H9 (cell line): ENCODE measurements around the gene SREBF1. TPM values are rescaled to one million over a fixed set of nuclear protein-coding genes. Genes with fewer than 3 reads are reported as not detected.

Experiments used
- DNase-seq: peaks from one replicate; pipeline ENCODE4 v3.0.0-alpha.2; 2017
- H2AFZ ChIP-seq: one replicate; pipeline ENCODE4 v1.6.1; 2013; ENCODE audit warnings: mild to moderate bottlenecking, low read length, control low read depth, moderate library complexity
- H2AK5ac ChIP-seq: 2 replicates; pipeline ENCODE4 v1.6.1; 2013; ENCODE audit warnings: low read length, control low read depth, mixed read lengths; ENCODE audit not compliant: insufficient read length
- H2BK120ac ChIP-seq: one replicate; pipeline ENCODE4 v1.6.1; 2013; ENCODE audit warnings: low read depth, mild to moderate bottlenecking, low read length, control low read depth, inconsistent platforms; ENCODE audit not compliant: poor library complexity, severe bottlenecking
- H2BK12ac ChIP-seq: 2 replicates; pipeline ENCODE4 v1.6.1; 2013; ENCODE audit warnings: low read length, control low read depth, mixed read lengths, low read depth; ENCODE audit not compliant: insufficient read length
- H2BK15ac ChIP-seq: 2 replicates; pipeline ENCODE4 v1.6.1; 2013; ENCODE audit warnings: low read depth, low read length, control low read depth
- H2BK20ac ChIP-seq: one replicate; pipeline ENCODE4 v1.6.1; 2013; ENCODE audit warnings: low read depth, mild to moderate bottlenecking, low read length, control low read depth, inconsistent platforms; ENCODE audit not compliant: poor library complexity, severe bottlenecking
- H2BK5ac ChIP-seq: 2 replicates; pipeline ENCODE4 v1.6.1; 2013; ENCODE audit warnings: low read length, control low read depth, mixed read lengths; ENCODE audit not compliant: insufficient read length
- H3K14ac ChIP-seq: 2 replicates; pipeline ENCODE4 v1.6.1; 2013; ENCODE audit warnings: low read length, control low read depth; ENCODE audit not compliant: insufficient read depth
- H3K18ac ChIP-seq: 2 replicates; pipeline ENCODE4 v1.6.1; 2013; ENCODE audit warnings: low read depth, mild to moderate bottlenecking, mixed read lengths, low read length, control low read depth; ENCODE audit not compliant: insufficient read length
- H3K23ac ChIP-seq: 2 replicates; pipeline ENCODE4 v1.6.1; 2013; ENCODE audit warnings: low read length, control low read depth, mixed read lengths, low read depth; ENCODE audit not compliant: insufficient read length
- H3K23me2 ChIP-seq: 2 replicates; pipeline ENCODE4 v1.6.1; 2013; ENCODE audit warnings: low read depth, mild to moderate bottlenecking, mixed read lengths, low read length, control low read depth; ENCODE audit not compliant: insufficient read length, poor library complexity, severe bottlenecking
- H3K27ac ChIP-seq: 2 replicates; pipeline ENCODE4 v1.5.1; 2013; ENCODE audit warnings: low read length, control low read depth, mixed read lengths, low read depth; ENCODE audit not compliant: insufficient read length
- H3K27me3 ChIP-seq: 2 replicates; pipeline ENCODE4 v1.6.1; 2013; ENCODE audit warnings: low read length, control low read depth, inconsistent platforms; ENCODE audit not compliant: insufficient read depth
- H3K4ac ChIP-seq: 2 replicates; pipeline ENCODE4 v1.6.1; 2013; ENCODE audit warnings: low read depth, mild to moderate bottlenecking, control low read depth, inconsistent platforms, low read length, moderate library complexity
- H3K4me1 ChIP-seq: 2 replicates; pipeline ENCODE4 v1.6.1; 2013; ENCODE audit warnings: low read length, control low read depth, inconsistent platforms; ENCODE audit not compliant: insufficient read depth
- H3K4me2 ChIP-seq: 2 replicates; pipeline ENCODE4 v1.6.1; 2013; ENCODE audit warnings: low read length, control low read depth, mixed read lengths; ENCODE audit not compliant: insufficient read length, insufficient read depth
- H3K56ac ChIP-seq: 2 replicates; pipeline ENCODE4 v1.6.1; 2013; ENCODE audit warnings: low read depth, mild to moderate bottlenecking, mixed read lengths, low read length, control low read depth; ENCODE audit not compliant: insufficient read length
- H3K79me1 ChIP-seq: 2 replicates; pipeline ENCODE4 v1.6.1; 2013; ENCODE audit warnings: low read depth, mild to moderate bottlenecking, moderate library complexity, low read length, control low read depth, inconsistent platforms; ENCODE audit not compliant: insufficient read depth, poor library complexity, severe bottlenecking
- H3K79me2 ChIP-seq: 2 replicates; pipeline ENCODE4 v1.6.1; 2013; ENCODE audit warnings: low read length, control low read depth, inconsistent platforms; ENCODE audit not compliant: insufficient read depth
- H3K9ac ChIP-seq: 2 replicates; pipeline ENCODE4 v1.6.1; 2013; ENCODE audit warnings: low read length, control low read depth, mixed read lengths; ENCODE audit not compliant: insufficient read length; ENCODE audit errors: extremely low read depth
- H3K9me3 ChIP-seq: one replicate; pipeline ENCODE4 v1.6.1; 2013; ENCODE audit warnings: low read depth, low read length, inconsistent platforms; ENCODE audit not compliant: control insufficient read depth
- H3T11ph ChIP-seq: one replicate; pipeline ENCODE4 v1.6.1; 2013; ENCODE audit warnings: mild to moderate bottlenecking, low read length, control low read depth, inconsistent platforms
- H4K20me1 ChIP-seq: one replicate; pipeline ENCODE4 v1.6.1; 2013; ENCODE audit not compliant: control insufficient read depth, insufficient read length, insufficient read depth
- H4K5ac ChIP-seq: 2 replicates; pipeline ENCODE4 v1.6.1; 2013; ENCODE audit warnings: low read depth, mild to moderate bottlenecking, mixed read lengths, low read length, control low read depth; ENCODE audit not compliant: insufficient read length
- H4K8ac ChIP-seq: replicated peaks from 2 replicates; pipeline ENCODE4 v1.6.1; 2013; ENCODE audit warnings: low read length, control low read depth, mixed read lengths, low read depth; ENCODE audit not compliant: insufficient read length
- H4K91ac ChIP-seq: 2 replicates; pipeline ENCODE4 v1.6.1; 2013; ENCODE audit warnings: low read depth, mild to moderate bottlenecking, moderate library complexity, mixed read lengths, low read length, control low read depth; ENCODE audit not compliant: insufficient read length
- H3K27ac Mint-ChIP-seq, 3 experiments: 2 replicates in 2 of 3; 3 replicates in 1 of 3; pipeline ENCODE4 v1.8.0; 2020 to 2021; ENCODE audit warnings: mixed read lengths in 3 of 3, mild to moderate bottlenecking in 1 of 3, moderate library complexity in 1 of 3
- H3K27me3 Mint-ChIP-seq: 2 replicates; pipeline ENCODE4 v1.8.0; 2021; ENCODE audit warnings: low read depth, mild to moderate bottlenecking, moderate library complexity, mixed read lengths
- H3K36me3 Mint-ChIP-seq, 3 experiments: 2 replicates in 2 of 3; 3 replicates in 1 of 3; pipeline ENCODE4 v1.8.0; 2020 to 2021; ENCODE audit warnings: low read depth in 3 of 3, mixed read lengths in 3 of 3; ENCODE audit not compliant: insufficient read depth in 1 of 3
- H3K4me1 Mint-ChIP-seq, 2 experiments: 2 replicates each; pipeline ENCODE4 v1.8.0; 2020; ENCODE audit warnings: mixed read lengths in 2 of 2
- H3K4me3 Mint-ChIP-seq, 2 experiments: 2 replicates in 1 of 2; 3 replicates in 1 of 2; pipeline ENCODE4 v1.8.0; 2020 to 2021; ENCODE audit warnings: mild to moderate bottlenecking in 2 of 2, mixed read lengths in 2 of 2, moderate library complexity in 1 of 2
- H3K9me3 Mint-ChIP-seq, 2 experiments: 2 replicates in 1 of 2; 3 replicates in 1 of 2; pipeline ENCODE4 v1.8.0; 2020; ENCODE audit warnings: mild to moderate bottlenecking in 2 of 2, mixed read lengths in 2 of 2, moderate library complexity in 1 of 2
- CTCF ChIP-seq: fragments of 200-600 bp; sonication (generic); conservative IDR thresholded peaks from 3 replicates; pipeline ENCODE4 v1.8.0; 2021; ENCODE audit warnings: antibody characterized with exemption, mild to moderate bottlenecking
- WGBS: extraction: QIAGEN DNeasy Blood & Tissue Kit; methylation state at CpG from one replicate; pipeline ENCODE4 v1.1.7; 2013; ENCODE audit warnings: missing lambda C conversion rate, low lambda C conversion rate, mixed read lengths; ENCODE audit not compliant: insufficient read length; ENCODE audit errors: extremely low coverage; 5-methylcytosine and 5-hydroxymethylcytosine counted together
- total RNA-seq: library from RNA; stranded (reverse); gene quantifications from 2 replicates; pipeline ENCODE4 v1.2.1, GENCODE V29; 2021

Gene SREBF1
- total RNA-seq, 1 experiment from 2014 or later: 81.9 TPM

DNA sequence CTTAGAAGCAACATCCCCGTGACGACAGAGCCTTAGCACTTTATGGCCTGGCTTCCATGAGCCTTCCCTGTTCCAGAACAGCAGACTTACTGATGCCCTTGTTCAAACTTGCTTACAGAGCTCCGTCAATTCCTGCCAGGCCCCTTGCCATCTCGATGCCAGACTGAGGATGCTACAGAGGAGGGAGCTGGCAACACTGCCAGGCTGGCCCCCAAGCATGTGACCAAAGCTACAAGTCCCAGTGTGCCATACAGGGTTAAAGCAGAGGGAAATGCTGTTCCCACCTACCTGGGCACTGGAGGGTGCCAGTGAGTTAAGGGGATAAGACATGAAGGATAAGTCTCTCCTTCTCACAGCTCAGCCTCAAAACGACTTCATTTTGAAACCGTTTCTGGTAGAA lies 33.5 kb upstream of the SREBF1 start:
- H3K36me3 Mint-ChIP-seq: no peaks in the 10 kb centered on the region
- H3K79me2 ChIP-seq: no peaks in the 10 kb centered on the region
- no peak overlapping the region for H3K56ac ChIP-seq
- H4K5ac ChIP-seq: no peak overlapping the region
- no peak overlapping the region for H2BK20ac ChIP-seq
- H3K9ac ChIP-seq: no peak overlapping the region
- peaks cover 9% of the 10 kb centered on the region; the same call in 1 of the 2 replicates for H3K4me1 ChIP-seq
- no peak for DNase-seq
- H4K8ac ChIP-seq: no peak overlapping the region
- no peak overlapping the region for H3K23ac ChIP-seq
- no peaks in the 10 kb centered on the region for H3K9me3 ChIP-seq
- H3K23me2 ChIP-seq: no peaks in the 10 kb centered on the region
- no peak overlapping the region for H2BK5ac ChIP-seq
- H3K4me1 Mint-ChIP-seq: peaks cover 41% of the 10 kb centered on the region in 2 experiments
- no peaks in the 10 kb centered on the region for H3K79me1 ChIP-seq
- TF ChIP-seq CTCF: peak; percentile 47; the same call in 2 of the 3 replicates
- no peak overlapping the region for H2BK15ac ChIP-seq
- no peaks in the 10 kb centered on the region for H3K27me3 ChIP-seq
- no peak overlapping the region for H3K18ac ChIP-seq
- WGBS: no CpG with 5 or more reads among the region's 6 CpGs
- H2BK12ac ChIP-seq: no peak overlapping the region
- no peak overlapping the region; the same call in 1 of the 2 replicates for H3K14ac ChIP-seq
- H3T11ph ChIP-seq: no peak overlapping the region
- H2BK120ac ChIP-seq: no peak overlapping the region
- no peak overlapping the region for H2AFZ ChIP-seq
- peaks cover 41% of the 10 kb centered on the region for H3K27me3 Mint-ChIP-seq
- H3K4me3 Mint-ChIP-seq: no peak overlapping the region
- no peaks in the 10 kb centered on the region for H4K20me1 ChIP-seq
- H2AK5ac ChIP-seq: no peak overlapping the region
- H3K27ac ChIP-seq: no peak overlapping the region
- no peak overlapping the region for H3K27ac Mint-ChIP-seq
- no peak overlapping the region for H3K4ac ChIP-seq
- no peak overlapping the region for H3K4me2 ChIP-seq
- H4K91ac ChIP-seq: no peak overlapping the region
- H3K9me3 Mint-ChIP-seq: peaks cover 0 to 3% of the 10 kb centered on the region in 2 experiments; a peak in 1 of 5 replicates
